Neural cell (in vitro differentiated cells): Measurements from ENCODE around the gene FLAD1.

ENCODE experiments used
- EP300 ChIP-seq: fragments of 450-650 bp; conservative IDR thresholded peaks from 2 replicates; pipeline ENCODE4 v1.6.1; 2014; ENCODE audit warnings: antibody characterized with exemption, mild to moderate bottlenecking, moderate library complexity; ENCODE audit not compliant: poor library complexity, severe bottlenecking
- EZH2 ChIP-seq: fragments of 200-600, 300-800 bp; shearing (Covaris generic), sonication (generic); IDR thresholded peaks from 2 replicates; pipeline ENCODE4 v1.6.1; 2014; ENCODE audit warnings: antibody characterized with exemption, low read length, borderline replicate concordance, mild to moderate bottlenecking; ENCODE audit not compliant: insufficient read depth, poor library complexity, severe bottlenecking
- MXI1 ChIP-seq: fragments of 450-650 bp; conservative IDR thresholded peaks from 2 replicates; pipeline ENCODE4 v1.6.1; 2014; ENCODE audit warnings: antibody characterized with exemption, mild to moderate bottlenecking; ENCODE audit not compliant: poor library complexity, severe bottlenecking
- POLR2AphosphoS5 ChIP-seq: IDR thresholded peaks from 2 replicates; pipeline ENCODE4 v1.6.1; 2012
- RAD21 ChIP-seq: fragments of 450-650 bp; conservative IDR thresholded peaks from 2 replicates; pipeline ENCODE4 v1.6.1; 2014; ENCODE audit warnings: antibody characterized with exemption, mild to moderate bottlenecking, moderate library complexity
- REST ChIP-seq: IDR thresholded peaks from 2 replicates; pipeline ENCODE4 v1.6.1; 2012; ENCODE audit warnings: borderline replicate concordance
- SMC3 ChIP-seq: fragments of 450-650 bp; conservative IDR thresholded peaks from 2 replicates; pipeline ENCODE4 v1.6.1; 2014; ENCODE audit warnings: antibody characterized with exemption, mild to moderate bottlenecking, moderate library complexity; ENCODE audit not compliant: poor library complexity
- TAF1 ChIP-seq: IDR thresholded peaks from 2 replicates; pipeline ENCODE4 v1.6.1; 2012; ENCODE audit warnings: low read depth
- TF ChIP-seq, protein P1 (sequence below): fragments of 450-650 bp; IDR thresholded peaks from 2 replicates; pipeline ENCODE4 v1.5.1; 2014; ENCODE audit warnings: antibody characterized with exemption, mild to moderate bottlenecking, moderate library complexity; ENCODE audit not compliant: poor library complexity, severe bottlenecking

DNA sequence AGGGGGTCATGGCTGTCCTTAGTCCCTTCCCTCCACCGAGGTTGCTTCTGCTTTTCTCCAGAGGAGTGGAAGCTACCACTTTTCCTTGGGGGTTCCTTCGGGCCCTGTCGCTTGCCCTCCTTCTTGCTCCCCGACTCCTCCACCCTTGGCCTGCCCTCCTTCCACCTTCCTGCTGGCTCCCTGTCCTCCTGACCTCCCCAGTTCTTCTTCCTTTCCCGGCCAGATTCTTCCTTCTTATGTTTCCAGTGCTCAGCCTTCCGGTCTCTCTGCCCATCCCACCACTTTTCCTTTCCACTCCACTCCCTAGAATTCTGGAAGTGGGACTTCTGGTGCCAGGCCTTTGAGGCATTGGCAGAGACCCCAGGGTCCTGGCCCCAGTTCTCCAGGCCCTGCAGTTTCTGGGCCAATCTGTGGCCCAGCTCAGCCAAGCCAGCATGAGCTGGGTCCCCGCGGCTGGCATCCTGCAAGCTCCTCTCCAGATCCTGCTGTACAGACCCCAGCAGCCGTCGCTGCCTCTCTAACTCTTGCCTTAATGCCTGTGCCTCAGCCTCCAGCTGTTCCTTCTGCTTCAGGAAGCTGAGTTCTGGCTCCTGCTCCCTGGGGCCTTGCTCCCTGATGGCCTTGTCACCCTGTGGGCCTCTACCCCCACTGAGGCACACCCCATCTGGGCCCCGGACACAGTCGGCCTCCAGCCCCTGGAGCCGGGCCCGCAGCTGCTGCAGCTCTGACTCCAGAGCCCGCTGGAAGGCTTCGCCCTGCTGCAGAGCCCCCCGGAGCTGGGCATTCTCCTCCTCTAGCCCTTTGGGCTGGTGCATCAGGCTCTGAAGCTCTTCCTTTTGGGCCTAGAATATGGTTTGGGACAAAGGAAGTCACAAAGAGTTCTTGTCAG is 36.9 kb upstream of the FLAD1 start:
- TF ChIP-seq, protein P1, sequence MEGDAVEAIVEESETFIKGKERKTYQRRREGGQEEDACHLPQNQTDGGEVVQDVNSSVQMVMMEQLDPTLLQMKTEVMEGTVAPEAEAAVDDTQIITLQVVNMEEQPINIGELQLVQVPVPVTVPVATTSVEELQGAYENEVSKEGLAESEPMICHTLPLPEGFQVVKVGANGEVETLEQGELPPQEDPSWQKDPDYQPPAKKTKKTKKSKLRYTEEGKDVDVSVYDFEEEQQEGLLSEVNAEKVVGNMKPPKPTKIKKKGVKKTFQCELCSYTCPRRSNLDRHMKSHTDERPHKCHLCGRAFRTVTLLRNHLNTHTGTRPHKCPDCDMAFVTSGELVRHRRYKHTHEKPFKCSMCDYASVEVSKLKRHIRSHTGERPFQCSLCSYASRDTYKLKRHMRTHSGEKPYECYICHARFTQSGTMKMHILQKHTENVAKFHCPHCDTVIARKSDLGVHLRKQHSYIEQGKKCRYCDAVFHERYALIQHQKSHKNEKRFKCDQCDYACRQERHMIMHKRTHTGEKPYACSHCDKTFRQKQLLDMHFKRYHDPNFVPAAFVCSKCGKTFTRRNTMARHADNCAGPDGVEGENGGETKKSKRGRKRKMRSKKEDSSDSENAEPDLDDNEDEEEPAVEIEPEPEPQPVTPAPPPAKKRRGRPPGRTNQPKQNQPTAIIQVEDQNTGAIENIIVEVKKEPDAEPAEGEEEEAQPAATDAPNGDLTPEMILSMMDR: no peak
- TF ChIP-seq RAD21: no peak
- TF ChIP-seq POLR2AphosphoS5: no peak
- no peak for TF ChIP-seq TAF1
- TF ChIP-seq SMC3: no peak
- no peak for TF ChIP-seq EZH2
- no peak for TF ChIP-seq EP300
- TF ChIP-seq REST: no peak
- TF ChIP-seq MXI1: no peak
